ENCODE results near the gene DDX1. TPM values are rescaled to one million over a fixed set of nuclear protein-coding genes. Genes with fewer than 3 reads are reported as not detected.

The DDX1 gene
- total RNA-seq, 1 experiment from 2014 or later = 70.7 TPM

GRCh38 chr2:15645300-15645699 lies 53.6 kb downstream of the DDX1 start:
- H3K36me3 ChIP-seq (replicated peaks; ENCODE audit: control insufficient read depth, insufficient read depth, low read length) = no peaks in the 10 kb centered on the region
- H3K4me3 ChIP-seq (ENCODE audit: insufficient read depth, low read depth, low read length) = no peak overlapping the region
- H3K27me3 ChIP-seq (ENCODE audit: control insufficient read depth, insufficient read depth, low read length) = no peaks in the 10 kb centered on the region
- DNase-seq = no peak

DNA sequence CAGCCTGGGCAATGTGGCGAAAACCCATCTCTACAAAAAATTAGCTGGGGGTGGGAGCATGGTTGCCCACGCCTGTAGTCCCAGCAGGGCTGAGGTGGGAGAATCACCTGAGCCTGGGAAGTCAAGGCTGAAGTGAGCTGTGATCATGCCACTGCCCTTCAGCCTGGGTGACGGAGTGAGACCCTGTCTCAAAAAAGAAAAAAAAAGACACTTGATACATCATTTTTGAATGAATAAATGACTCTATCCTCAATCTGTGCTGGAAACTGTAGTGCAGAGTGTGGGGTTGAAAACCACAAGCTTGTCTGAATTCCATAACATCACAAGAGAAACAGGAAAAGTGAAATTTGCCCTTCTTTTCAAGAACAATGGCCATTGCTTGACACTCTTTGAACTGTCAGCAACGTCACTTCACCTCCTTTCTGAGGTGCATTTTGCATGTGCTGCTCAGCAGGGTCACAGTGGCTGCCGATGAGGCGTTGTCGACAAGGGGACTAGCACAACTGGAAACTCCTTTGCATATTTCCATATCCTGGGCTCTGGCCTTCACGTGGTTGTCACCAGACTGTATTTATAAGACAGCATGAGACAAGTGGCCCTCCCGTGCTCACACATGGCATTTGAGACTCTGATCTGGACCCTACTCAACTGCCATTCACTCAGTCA lies 54.2 kb downstream of the DDX1 start:
- Histone ChIP-seq H3K27me3 (ENCODE audit: control insufficient read depth, insufficient read depth, low read length) (no peaks in the 10 kb centered on the region), H3K4me3 (ENCODE audit: insufficient read depth, low read depth, low read length) (no peak overlapping the region), H3K36me3 (replicated peaks; ENCODE audit: control insufficient read depth, insufficient read depth, low read length) (no peaks in the 10 kb centered on the region)
- DNase-seq = no peak

DNA sequence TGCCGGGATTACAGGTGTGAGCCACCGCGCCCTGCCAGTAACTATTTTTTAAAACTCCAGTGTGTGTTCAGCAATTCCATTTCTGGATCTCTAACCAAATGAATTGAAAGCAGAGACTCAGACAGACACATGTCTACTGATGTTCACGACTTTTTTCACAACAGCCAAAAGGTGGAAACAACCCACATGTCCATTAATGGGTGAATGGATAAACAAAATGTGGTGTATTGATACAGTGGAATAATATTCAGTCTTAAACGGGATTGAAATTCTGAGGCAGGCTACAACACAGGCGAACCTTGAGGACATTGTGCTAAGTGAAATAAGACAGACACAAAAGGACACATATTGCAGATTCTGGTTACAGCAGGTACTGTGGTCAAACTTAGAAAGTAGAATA lies 55.0 kb downstream of the DDX1 start:
- Histone ChIP-seq H3K36me3 (replicated peaks; ENCODE audit: control insufficient read depth, insufficient read depth, low read length) (no peaks in the 10 kb centered on the region), H3K27me3 (ENCODE audit: control insufficient read depth, insufficient read depth, low read length) (no peaks in the 10 kb centered on the region), H3K4me3 (ENCODE audit: insufficient read depth, low read depth, low read length) (no peak overlapping the region)
- no peak for DNase-seq

- DNase-seq = no peak
- Histone ChIP-seq H3K36me3 (replicated peaks; ENCODE audit: control insufficient read depth, insufficient read depth, low read length) (no peaks in the 10 kb centered on the region), H3K4me3 (ENCODE audit: insufficient read depth, low read depth, low read length) (no peak overlapping the region), H3K27me3 (ENCODE audit: control insufficient read depth, insufficient read depth, low read length) (no peaks in the 10 kb centered on the region)
These were observed 56.2 kb downstream of the DDX1 start for GRCh38 chr2:15647622-15648590.

- Histone ChIP-seq H3K36me3 (replicated peaks; ENCODE audit: control insufficient read depth, insufficient read depth, low read length) (no peaks in the 10 kb centered on the region), H3K27me3 (ENCODE audit: control insufficient read depth, insufficient read depth, low read length) (no peaks in the 10 kb centered on the region), H3K4me3 (ENCODE audit: insufficient read depth, low read depth, low read length) (no peak overlapping the region)
- no peak for DNase-seq
These were observed 57.2 kb downstream of the DDX1 start for GRCh38 chr2:15648593-15649525.

- Histone ChIP-seq H3K36me3 (replicated peaks; ENCODE audit: control insufficient read depth, insufficient read depth, low read length) (no peaks in the 10 kb centered on the region), H3K4me3 (ENCODE audit: insufficient read depth, low read depth, low read length) (no peak overlapping the region), H3K27me3 (ENCODE audit: control insufficient read depth, insufficient read depth, low read length) (no peaks in the 10 kb centered on the region)
- DNase-seq = no peak
These were observed 58.0 kb downstream of the DDX1 start for GRCh38 chr2:15649561-15650255.

GRCh38 chr2:15650616-15651366 lies 59.1 kb downstream of the DDX1 start:
- DNase-seq = no peak
- H3K36me3 ChIP-seq (replicated peaks; ENCODE audit: control insufficient read depth, insufficient read depth, low read length) = no peaks in the 10 kb centered on the region
- no peak overlapping the region for H3K4me3 ChIP-seq (ENCODE audit: insufficient read depth, low read depth, low read length)
- H3K27me3 ChIP-seq (ENCODE audit: control insufficient read depth, insufficient read depth, low read length) = no peaks in the 10 kb centered on the region

DNA sequence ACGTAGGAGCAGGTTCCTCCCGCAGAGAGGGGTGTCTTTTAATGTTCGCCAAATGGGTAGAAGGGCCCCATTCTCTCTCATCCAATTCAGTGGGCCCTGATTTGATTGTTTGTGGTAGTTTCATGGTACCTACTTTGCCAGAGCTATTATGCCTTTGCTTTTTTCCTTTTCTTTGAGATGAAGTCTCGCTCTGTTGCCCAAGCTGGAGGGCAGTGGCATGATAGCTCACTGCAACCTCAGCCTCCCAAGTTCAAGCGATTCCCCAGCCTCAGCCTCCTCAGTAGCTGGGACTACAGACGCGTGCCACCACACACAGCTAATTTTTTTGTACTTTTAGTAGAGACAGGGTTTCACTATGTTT lies 59.7 kb downstream of the DDX1 start:
- Histone ChIP-seq H3K27me3 (ENCODE audit: control insufficient read depth, insufficient read depth, low read length) (no peaks in the 10 kb centered on the region), H3K36me3 (replicated peaks; ENCODE audit: control insufficient read depth, insufficient read depth, low read length) (no peaks in the 10 kb centered on the region), H3K4me3 (ENCODE audit: insufficient read depth, low read depth, low read length) (no peak overlapping the region)
- no peak for DNase-seq

GRCh38 chr2:15652252-15652651 lies 60.6 kb downstream of the DDX1 start:
- H3K27me3 ChIP-seq (ENCODE audit: control insufficient read depth, insufficient read depth, low read length) = no peaks in the 10 kb centered on the region
- H3K36me3 ChIP-seq (replicated peaks; ENCODE audit: control insufficient read depth, insufficient read depth, low read length) = no peaks in the 10 kb centered on the region
- no peak for DNase-seq
- no peak overlapping the region for H3K4me3 ChIP-seq (ENCODE audit: insufficient read depth, low read depth, low read length)

GRCh38 chr2:15652801-15653200 lies 61.1 kb downstream of the DDX1 start:
- no peaks in the 10 kb centered on the region for H3K36me3 ChIP-seq (replicated peaks; ENCODE audit: control insufficient read depth, insufficient read depth, low read length)
- no peak for DNase-seq
- H3K4me3 ChIP-seq (ENCODE audit: insufficient read depth, low read depth, low read length) = no peak overlapping the region
- no peaks in the 10 kb centered on the region for H3K27me3 ChIP-seq (ENCODE audit: control insufficient read depth, insufficient read depth, low read length)

DNA sequence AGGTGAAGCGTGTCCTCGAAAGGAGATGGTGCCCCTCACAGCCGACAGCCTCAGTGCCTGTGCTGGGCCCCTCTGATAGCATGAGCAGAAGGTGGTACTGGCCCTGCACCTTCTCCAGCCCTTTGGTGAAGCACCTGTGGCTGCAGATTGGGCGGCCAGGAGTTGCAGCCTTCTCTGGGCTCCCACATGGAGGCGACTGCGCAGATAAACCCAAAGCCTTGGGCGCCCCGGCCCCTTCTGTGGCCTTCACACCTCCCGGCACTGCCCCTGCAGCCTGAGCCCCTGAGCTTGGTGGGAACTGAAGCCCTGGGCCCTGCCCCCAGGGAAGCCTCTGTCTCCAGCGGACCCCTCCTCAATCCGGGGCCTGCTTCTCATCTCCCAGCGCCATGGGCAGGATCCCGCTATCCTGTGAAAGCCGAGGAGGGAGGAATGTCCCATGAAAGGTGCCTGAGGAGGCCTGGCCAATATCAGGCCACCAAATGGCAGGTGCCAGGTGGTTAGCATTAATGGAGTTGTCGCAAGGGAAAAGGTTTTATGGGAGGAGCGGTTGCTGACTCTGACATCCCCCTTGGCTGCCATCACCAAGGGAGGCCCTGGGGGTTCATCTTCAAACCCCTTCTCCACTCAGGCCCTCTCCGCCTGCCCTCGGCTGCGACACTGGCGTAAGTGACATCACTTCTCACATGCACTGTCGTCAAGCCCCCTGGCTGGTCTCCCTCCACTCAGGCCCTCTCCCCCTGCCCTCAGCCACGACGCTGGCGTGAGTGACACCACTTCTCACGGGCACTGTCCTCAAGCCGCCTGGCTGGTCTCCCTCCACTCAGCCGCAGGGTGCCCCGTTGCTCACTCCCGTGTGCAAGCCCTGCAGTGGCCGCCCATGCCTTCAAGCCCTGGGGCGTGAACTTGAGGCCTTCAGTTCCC lies 62.4 kb downstream of the DDX1 start:
- no peaks in the 10 kb centered on the region for H3K27me3 ChIP-seq (ENCODE audit: control insufficient read depth, insufficient read depth, low read length)
- no peaks in the 10 kb centered on the region for H3K36me3 ChIP-seq (replicated peaks; ENCODE audit: control insufficient read depth, insufficient read depth, low read length)
- DNase-seq = no peak
- H3K4me3 ChIP-seq (ENCODE audit: insufficient read depth, low read depth, low read length) = no peak overlapping the region

DNA sequence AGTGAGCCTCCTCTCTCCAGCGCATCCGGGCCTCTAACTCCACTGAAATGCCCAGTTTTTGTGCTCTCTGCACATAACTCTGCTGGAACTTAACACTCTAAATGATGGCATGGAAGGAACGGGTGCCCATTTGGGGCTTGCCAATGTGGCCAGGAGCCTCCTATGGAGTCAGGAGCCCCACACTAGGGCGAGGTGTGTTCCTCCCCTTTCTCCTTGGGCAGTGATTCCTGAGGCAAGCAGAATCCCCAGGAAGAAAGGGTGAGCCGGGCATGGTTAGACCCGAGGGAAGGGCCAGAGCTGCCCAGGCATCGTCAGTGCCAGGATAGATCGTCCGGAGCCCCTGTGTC lies 63.0 kb downstream of the DDX1 start:
- Histone ChIP-seq H3K4me3 (ENCODE audit: insufficient read depth, low read depth, low read length) (no peak overlapping the region), H3K36me3 (replicated peaks; ENCODE audit: control insufficient read depth, insufficient read depth, low read length) (no peaks in the 10 kb centered on the region), H3K27me3 (ENCODE audit: control insufficient read depth, insufficient read depth, low read length) (no peaks in the 10 kb centered on the region)
- DNase-seq = no peak

All from H7 (cell line).